Coronary artery (tissue), 2 donors: ENCODE results near the gene CDH23.

Experiments used
- DNase-seq: peaks from one replicate; pipeline ENCODE4 v3.0.0-alpha.2; 2017; ENCODE audit warnings: low spot score
- H3K27ac ChIP-seq, 2 donors: fragments of 200-600 bp; sonication (generic); one replicate each; pipeline ENCODE4 v1.5.1; 2016 to 2019
- H3K4me3 ChIP-seq: fragments of 200-600 bp; sonication (generic); 2 replicates; pipeline ENCODE4 v1.5.1; 2016; ENCODE audit warnings: mild to moderate bottlenecking, moderate library complexity
- CTCF ChIP-seq: fragments of 200-600 bp; sonication (generic); IDR thresholded peaks from one replicate; pipeline ENCODE4 v1.5.1; 2019; ENCODE audit warnings: antibody characterized with exemption

CDH23 gene

DNA sequence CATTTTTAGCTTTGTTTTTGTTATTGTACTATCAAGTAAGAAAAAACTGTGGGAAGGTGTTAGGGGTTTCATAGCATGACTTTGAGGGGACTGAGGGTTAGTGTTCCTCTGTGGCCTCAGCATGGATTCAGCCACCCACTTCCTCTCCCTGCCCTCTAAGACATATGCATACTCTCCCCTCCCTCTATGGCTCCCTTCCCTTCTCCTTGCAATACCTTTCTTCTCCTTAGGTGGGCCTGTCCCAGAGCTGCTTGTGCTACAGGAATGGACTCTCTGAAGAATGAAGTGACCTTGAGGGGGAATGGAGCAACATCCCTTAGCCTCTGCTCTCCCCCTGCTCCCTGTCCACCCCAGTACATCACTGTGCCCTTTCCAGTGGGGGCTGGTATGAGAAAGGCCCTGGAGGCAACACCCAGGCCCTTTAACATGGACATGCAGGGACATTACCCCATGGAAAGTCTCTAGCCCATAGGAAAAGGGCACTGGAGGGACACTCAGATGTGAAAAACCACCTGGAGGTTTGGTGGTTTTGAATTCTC, 22.4 kb downstream of the CDH23 start:
- no peak overlapping the region for H3K4me3 ChIP-seq
- no peak for TF ChIP-seq CTCF
- H3K27ac ChIP-seq, result no peak overlapping the region
- DNase-seq, result no peak

DNA sequence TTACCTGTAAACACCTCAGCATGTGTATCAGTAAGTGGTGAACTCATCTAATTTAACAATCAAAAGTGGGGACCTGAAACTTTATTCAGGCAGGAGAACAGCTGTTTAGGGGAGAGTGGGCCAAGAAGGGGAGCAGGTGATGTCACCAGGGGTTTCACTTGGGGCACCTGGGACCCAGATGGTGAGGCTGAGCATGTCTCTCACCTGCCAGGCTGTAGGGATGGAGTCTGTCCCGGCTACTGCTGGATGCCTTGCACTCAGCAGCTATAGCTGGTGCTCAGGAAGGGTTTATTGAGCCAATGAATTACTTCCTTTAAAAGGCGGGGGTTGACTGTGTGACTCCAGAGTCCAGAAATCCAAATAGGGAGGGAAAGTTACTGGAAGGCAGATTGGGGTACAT, 23.0 kb downstream of the CDH23 start:
- no peak for TF ChIP-seq CTCF
- Histone ChIP-seq H3K4me3 (no peak overlapping the region), H3K27ac (no peak overlapping the region)
- peak; percentile 62 for DNase-seq

- no peak overlapping the region for H3K27ac ChIP-seq
- no peak for TF ChIP-seq CTCF
- DNase-seq, result no peak
Observed at GRCh38 chr10:71421075-71421434, 24.3 kb downstream of the CDH23 start.

DNA sequence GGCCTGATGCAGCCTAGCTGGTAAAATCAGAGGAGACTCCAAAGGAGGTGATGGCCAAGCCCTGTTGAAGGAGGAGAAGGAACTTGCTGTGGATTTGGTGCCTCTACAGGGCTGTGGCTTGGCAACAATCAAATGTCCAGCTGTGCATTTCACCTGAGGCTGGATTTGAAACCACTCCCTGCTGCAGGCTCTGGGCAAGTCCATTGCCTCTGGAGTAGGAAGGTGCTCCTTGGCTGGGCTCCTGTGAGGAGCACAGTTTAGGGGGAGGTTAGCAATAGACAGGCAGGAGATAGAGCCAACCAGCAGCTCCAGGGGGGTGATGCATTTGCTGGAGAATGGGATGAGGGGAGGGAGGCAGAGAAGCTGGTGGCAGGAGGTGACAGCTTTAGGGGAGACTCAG, 26.5 kb downstream of the CDH23 start:
- Histone ChIP-seq H3K4me3 (no peak overlapping the region), H3K27ac (no peak overlapping the region)
- TF ChIP-seq CTCF, result no peak
- DNase-seq, result no peak

More at GRCh38 chr10:71421075-71421434, 24.3 kb downstream of the CDH23 start:
- no peak overlapping the region for H3K4me3 ChIP-seq

DNA sequence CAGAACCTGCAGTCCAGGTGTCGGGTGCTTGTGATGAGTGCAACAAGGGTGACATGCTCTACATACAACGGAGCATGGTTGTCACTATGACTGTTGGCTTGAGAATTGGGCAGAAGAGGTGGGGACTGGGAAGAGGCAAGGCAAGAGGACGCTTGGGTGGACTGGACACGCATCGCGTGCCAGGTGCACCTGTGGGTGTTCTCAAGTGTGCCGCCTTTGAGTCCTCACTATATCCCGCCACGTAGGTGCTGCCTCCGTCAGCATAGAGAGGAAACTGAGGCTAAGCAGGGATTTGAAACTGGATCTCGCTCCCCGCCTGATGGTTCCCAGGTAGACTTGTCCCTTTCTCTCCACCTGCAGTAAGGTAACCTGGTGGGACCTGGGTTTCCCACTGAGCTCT, 27.2 kb downstream of the CDH23 start:
- DNase-seq, result peak; percentile 49
- no peak overlapping the region for H3K4me3 ChIP-seq
- no peak for TF ChIP-seq CTCF
- H3K27ac ChIP-seq, result no peak overlapping the region

GRCh38 chr10:71424496-71425194, 27.9 kb downstream of the CDH23 start:
- Histone ChIP-seq H3K27ac (no peak overlapping the region), H3K4me3 (no peak overlapping the region)
- no peak for TF ChIP-seq CTCF
- no peak for DNase-seq

DNA sequence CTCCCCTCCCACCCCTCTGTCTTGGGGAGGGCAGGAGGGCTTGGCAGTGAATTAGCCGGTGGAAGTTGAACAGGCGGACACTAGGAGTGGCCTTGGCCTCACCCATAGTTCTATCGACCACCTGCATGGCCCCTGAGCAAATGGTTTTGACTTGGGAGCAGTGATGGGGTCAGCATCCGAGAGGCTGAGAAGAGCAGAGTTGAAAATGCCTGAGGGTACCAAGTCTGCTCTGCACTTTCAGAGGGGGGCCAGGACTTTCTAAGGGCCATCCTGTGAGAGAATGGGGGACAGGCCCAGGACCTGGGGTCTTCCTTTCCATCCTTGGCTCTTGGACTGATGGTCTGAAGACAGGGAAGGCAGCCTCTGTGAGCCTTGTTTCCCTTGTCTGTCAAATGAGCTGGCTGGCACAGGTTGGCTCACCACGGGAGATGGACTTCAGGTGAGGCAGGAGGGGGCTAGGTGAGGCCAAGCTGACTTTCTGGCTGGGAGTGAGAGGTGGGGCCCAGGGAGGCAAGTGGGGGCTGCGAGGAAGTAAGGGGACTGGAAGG, 29.4 kb downstream of the CDH23 start:
- TF ChIP-seq CTCF, result no peak
- no peak overlapping the region for H3K4me3 ChIP-seq
- DNase-seq, result no peak

More for the DNA sequence above, 29.4 kb downstream of the CDH23 start:
- no peak overlapping the region for H3K27ac ChIP-seq
